HG03460 (cell line): ENCODE results near the gene SPDYE3.
"Not testable (repeated sequence)": the region's sequence is repeated elsewhere in the genome, so short reads cannot be mapped to it uniquely, and the experiment has no call there.

ENCODE experiments used
- ATAC-seq: cut with Tn5 transposase; IDR thresholded peaks from one replicate; pipeline ENCODE4 v1.9.1; 2021; ENCODE audit not compliant: unreplicated experiment

The SPDYE3 gene

DNA sequence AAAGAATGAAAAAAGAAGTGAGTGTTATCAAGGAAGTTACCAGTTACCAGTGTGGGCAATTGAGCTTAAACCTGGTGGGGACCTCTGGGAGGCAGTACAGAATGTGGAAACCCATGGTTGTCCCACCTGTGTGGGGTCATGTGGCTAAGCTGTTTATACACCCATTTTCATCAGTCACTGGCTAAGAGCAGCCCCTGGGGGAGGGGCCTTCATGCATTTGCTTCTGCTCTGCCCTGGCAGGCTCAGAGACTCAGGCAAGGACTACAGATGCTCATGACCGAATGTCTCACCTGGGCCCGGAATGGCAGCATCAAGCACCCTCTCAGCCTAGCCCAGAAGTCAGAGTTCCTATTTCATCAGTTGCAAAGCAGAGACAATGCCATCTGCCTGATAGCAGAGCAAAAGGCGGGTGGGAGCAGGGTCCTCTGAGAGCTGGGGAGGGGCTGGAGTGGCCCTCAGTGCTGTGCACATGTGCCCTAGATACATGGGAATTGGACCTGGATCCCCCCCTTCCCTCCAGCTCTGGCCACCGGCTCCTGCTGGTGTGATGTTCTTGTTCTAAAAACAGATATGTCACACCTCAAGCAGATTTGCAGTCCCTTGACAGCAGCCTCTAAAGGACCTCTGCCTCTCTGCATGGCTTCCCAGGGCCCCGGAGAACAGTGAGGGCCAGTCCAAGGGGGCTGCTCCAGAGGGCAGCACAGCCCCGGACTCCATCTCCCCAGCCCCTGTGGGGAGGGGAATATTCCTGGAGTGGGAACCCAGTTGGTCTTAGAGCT, 20.1 kb upstream of the SPDYE3 start:
- not testable (repeated sequence) for ATAC-seq

DNA sequence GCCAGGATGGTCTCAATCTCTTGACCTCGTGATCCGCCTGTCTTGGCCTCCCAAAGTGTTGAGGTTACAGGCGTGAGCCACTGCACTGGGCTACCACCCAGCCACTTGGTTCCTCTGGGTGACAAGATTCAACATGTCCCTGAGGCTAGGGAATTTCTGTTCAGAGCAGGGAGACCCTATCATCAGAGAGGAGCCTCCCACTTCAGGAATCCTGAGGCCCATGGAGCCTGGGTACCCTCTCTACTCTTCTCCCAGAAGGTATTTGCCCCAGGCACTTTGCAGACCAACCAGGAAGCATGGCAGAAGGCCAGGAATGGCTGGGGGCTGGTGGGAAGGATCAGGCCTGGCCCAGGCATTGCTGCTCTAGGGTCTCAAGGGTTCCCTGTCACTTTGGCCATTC, 19.2 kb upstream of the SPDYE3 start:
- not testable (repeated sequence) for ATAC-seq

DNA sequence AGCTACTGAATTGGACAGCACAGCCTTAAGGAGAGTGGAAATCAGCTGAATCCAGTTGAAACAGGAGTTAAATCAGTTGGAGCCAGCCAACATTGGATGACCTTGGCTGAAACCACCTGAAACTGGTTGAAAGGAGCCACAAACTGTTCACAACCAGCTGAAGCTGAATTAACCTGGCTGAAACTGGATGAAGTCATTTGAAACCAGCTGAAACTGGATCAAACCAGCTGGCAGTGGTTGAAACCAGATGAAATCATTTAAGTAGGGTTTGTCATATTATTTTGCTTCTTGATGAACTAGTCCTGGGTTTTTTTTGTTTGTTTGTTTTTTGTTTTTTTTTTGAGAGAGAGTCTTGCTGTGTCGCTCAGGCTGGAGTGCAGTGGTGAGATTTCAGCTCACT, 15.3 kb upstream of the SPDYE3 start:
- ATAC-seq = not testable (repeated sequence)

DNA sequence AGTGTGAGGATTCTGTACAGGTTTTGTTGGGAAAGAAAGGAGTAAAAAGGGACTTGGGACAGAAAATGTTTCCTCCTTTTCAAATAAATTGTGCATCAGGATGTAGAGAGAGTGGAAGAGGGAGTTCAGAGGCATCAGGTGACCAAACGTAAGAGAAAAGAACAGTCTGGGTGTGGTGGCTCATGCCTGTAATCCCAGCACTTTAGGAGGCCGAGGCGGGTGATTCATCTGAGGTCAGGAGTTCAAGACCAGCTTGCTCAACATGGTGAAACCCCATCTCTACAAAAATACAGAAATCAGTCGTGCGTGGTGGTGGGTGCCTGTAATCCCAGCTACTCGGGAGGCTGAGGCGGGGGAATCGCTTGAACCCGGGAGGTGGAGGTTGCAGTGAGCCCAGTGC, 12.2 kb upstream of the SPDYE3 start:
- ATAC-seq = not testable (repeated sequence)

DNA sequence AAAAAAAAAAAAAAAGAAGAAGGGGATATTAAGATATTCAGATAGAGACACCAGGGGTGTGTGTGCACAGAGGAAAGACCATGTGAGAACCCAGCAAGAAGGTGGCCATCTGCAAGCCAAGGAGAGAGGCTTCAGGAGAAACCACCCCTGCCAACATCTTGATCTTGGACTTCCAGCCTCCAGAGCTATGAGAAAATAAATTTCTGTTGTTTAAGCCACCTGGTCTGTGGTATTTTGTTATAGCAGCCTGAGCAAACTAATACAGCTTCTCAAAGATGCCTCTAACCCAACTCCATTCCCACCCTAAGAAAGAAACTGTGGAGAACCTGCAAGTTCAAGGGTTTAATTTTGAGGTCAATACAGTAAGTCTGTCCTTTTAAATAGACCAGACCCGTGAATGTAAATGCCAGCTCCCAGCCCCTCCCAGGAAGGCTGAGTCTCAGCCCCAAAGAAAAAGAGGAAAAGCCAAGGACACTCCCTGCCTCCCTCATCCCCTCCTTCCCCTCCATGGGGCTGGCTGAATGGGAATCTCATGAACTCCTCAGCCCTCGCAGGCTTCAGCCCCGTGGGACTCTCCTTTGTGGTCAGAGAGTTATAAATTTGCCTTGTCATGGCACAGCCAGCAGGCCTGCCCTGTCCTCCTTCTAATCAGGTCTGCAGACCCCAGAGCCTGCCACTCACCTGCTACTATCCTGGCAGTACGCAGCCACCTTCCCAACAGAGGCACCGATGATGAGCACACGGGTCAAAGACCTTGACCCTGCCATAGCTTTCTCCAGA, 9.5 kb upstream of the SPDYE3 start:
- ATAC-seq = not testable (repeated sequence)

DNA sequence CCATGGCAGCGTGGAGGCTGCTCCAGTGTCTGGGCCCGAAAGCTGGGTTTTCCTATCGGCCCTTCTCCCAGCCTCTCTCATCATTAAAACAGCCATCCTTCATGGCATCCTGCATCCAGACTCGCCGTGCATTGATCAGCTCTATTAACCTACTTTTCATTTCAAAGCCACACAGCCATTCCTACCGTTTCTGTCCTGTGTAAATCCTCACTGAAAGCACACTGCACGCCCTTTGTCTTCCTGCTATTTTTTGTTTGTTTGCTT, 8.9 kb upstream of the SPDYE3 start:
- not testable (repeated sequence) for ATAC-seq

GRCh38 chr7:100304526-100304925, 3.0 kb upstream of the SPDYE3 start:
- ATAC-seq = not testable (repeated sequence)

GRCh38 chr7:100318329-100318728, 10.8 kb downstream of the SPDYE3 start:
- not testable (repeated sequence) for ATAC-seq

GRCh38 chr7:100321648-100322047, 14.1 kb downstream of the SPDYE3 start:
- not testable (repeated sequence) for ATAC-seq

GRCh38 chr7:100324194-100324593, 16.7 kb downstream of the SPDYE3 start:
- ATAC-seq = not testable (repeated sequence)

- ATAC-seq = not testable (repeated sequence)
Observed at GRCh38 chr7:100325671-100326070, 18.2 kb downstream of the SPDYE3 start.

GRCh38 chr7:100326914-100327313, 19.4 kb downstream of the SPDYE3 start:
- ATAC-seq = not testable (repeated sequence)

DNA sequence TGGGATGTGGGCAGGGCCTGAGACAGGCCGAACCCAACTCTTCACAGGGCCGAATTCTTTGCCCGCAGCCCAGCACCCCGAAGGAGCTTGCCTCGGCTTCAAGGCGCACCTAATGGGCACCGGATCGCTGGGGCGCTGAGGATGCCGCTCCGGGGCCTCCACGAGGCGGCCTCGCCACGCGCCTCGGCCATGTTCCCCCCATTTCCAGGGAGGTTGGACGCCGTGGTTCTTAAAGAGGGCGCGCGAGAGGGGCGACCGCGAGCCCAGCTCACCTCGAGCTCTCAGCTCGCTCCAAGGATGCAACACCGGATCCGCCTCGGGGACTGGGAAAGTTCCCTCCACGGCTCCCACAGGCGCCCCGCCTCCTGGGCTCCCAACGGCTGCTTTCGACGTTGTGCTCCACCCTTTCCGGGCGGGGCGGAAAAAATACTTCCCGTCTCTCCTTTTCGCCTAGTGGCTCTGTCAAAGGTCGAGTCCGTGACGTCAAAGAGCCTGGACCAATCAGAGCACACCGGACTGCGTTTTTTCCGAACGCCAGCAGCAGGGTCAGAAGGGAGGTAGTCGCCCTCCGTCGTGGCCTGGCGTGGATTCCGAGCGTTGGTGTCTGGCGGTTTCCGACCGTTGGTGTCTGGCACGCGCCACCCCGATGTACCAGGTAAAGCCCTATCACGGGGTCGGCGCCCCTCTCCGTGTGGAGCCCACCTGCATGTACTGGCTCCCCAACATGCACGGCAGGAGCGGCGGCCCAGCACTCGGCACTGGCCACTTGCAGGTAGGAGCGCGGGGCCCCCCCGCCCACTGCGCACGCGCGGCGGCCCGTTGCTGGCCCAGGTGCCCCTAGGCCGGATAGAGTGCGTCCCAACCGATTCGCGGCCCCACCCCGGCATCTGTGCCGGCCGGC, 28.3 kb downstream of the SPDYE3 start:
- ATAC-seq = peak; percentile 94

DNA sequence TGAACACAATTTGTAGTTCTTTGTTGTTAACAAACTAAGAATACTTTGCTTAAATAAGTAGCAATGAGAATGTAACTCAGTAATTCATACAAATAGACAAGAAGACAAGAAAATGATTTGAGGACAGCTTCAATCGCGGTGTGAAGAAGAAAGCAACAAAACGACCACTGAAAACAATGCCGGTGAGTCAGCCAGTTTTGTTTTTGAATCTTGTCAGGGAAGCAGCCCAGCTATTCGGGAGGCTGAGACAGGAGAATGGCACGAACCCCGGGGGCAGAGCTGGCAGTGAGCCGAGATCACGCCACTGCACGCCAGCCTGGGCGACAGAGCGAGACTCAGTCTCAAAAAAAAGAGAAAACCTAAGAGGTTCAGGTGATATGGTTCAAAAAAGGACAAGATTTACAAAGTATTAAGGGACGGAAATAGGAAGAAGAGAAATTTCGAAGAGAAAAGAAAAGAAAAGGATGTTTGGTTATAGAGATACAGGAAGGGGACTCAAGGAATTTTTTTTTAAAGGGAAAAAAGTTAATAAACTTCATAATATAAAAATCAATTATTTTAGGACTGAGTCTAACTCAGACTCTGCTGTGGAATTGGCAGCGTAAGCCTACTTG, 30.7 kb downstream of the SPDYE3 start:
- not testable (repeated sequence) for ATAC-seq

DNA sequence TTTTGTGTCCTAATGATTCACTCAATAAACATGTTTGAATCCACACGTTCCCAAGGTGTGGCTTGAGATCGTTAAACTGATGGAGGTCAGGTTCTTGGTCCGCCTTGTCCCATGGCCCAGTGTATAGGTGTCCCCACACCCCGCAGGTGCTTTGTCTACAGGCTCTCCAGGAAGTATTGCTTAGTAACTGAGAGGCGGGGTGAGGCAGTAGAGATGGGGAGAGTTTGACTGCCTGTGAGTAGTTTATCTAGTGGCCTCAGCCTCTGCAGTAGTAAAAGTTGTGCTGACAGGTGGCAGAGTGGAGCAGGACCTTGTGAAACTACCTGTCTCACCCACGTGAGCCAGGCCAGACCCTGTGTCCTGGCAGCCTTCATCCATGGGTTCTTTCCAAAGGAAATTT, 33.8 kb downstream of the SPDYE3 start:
- not testable (repeated sequence) for ATAC-seq

- no peak for ATAC-seq
Observed at GRCh38 chr7:100342765-100343164, 35.3 kb downstream of the SPDYE3 start.

GRCh38 chr7:100344124-100344559, 36.6 kb downstream of the SPDYE3 start:
- not testable (repeated sequence) for ATAC-seq

GRCh38 chr7:100344560-100345287, 37.2 kb downstream of the SPDYE3 start:
- ATAC-seq = peak; percentile 73

GRCh38 chr7:100345288-100345672, 37.8 kb downstream of the SPDYE3 start:
- ATAC-seq = peak; percentile 41

DNA sequence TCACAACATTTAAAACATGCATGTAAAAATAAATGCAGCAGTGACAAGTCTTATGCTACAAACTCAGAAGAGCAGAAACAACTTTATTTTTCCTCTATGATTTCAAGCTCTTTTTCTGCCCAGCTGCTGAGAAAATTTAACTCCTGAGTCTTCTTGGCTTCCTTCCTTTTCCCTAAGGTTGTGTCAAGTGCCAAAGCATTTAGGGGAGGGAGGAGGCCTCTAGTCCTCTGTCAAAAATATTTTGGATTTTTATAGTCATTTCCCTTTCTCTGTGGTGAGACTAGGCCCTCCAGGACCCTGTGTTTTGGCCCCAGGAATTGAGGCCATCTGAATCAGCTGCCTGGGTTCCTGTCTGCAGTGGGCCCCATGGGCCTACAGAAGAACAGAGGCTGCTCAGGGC, 39.4 kb downstream of the SPDYE3 start:
- no peak for ATAC-seq
